ENCODE data around the gene MED14. TPM values are rescaled to one million over a fixed set of nuclear protein-coding genes. Genes with fewer than 3 reads are reported as not detected.

MED14 gene
- total and polyA plus RNA-seq, 2 of the 4 experiments (the other 2 are of a cell fraction), result 17.6 to 25.9 TPM

DNA sequence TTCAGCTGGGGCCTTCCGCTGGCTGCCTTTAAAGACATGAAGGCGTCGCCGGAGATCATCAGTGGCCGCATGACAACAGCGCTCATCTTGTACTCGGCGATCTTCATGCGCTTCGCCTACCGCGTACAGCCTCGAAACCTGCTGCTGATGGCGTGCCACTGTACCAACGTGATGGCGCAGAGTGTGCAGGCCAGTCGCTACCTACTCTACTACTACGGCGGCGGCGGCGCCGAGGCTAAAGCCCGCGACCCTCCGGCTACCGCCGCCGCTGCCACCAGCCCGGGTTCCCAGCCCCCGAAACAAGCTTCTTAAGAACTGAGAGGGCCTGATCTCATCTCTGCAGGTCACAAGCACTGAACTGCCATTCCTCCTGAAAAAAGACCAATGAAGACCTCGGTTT is 111.7 kb downstream of the MED14 start:
- Histone ChIP-seq H4K5ac (ENCODE audit: low read depth, low read length) (no peak overlapping the region), H3K79me1 (ENCODE audit: low read depth in 1 of 2, low read length in 2 of 2) (no peaks in the 10 kb centered on the region), H2AK9ac (replicated peaks; ENCODE audit: low read depth, low read length, poor library complexity) (no peak overlapping the region), H3K9ac (ENCODE audit: low read depth, low read length) (no peak overlapping the region), H4K91ac (ENCODE audit: insufficient read depth, low read depth, low read length) (no peak overlapping the region), H4K8ac (ENCODE audit: low read depth in 2 of 2, low read length in 2 of 2) (no peak overlapping the region), H3K14ac (replicated peaks; ENCODE audit: low read depth, low read length) (no peak overlapping the region), H2BK120ac (ENCODE audit: low read depth, low read length) (no peak overlapping the region), H3K9me3 (ENCODE audit: control insufficient read depth, insufficient read depth, low read length) (peaks cover 2% of the 10 kb centered on the region; the same call in 1 of the 2 replicates), H3K4me3 (ENCODE audit: insufficient read depth, low read depth, low read length) (no peak overlapping the region), H3K18ac (ENCODE audit: low read depth, low read length) (no peak overlapping the region), H2AK5ac (ENCODE audit: low read depth, low read length) (no peak overlapping the region), H2AFZ (replicated peaks; ENCODE audit: low read length, poor library complexity) (no peak overlapping the region), H3K56ac (ENCODE audit: extremely low read depth, insufficient read depth, low read length) (no peak overlapping the region), H2BK5ac (ENCODE audit: low read depth, low read length, poor library complexity, severe bottlenecking) (no peak overlapping the region), H2BK15ac (ENCODE audit: low read depth, low read length) (no peak overlapping the region), H3K4me2 (ENCODE audit: low read depth, low read length) (no peak overlapping the region), H3K23ac (ENCODE audit: low read depth, low read length) (no peak overlapping the region), H3K4me1 (ENCODE audit: control insufficient read depth, insufficient read depth, low read length) (peaks cover under 1% of the 10 kb centered on the region; the same call in 1 of the 2 replicates), H4K20me1 (ENCODE audit: insufficient read depth, low read length) (no peaks in the 10 kb centered on the region), H3K36me3 (ENCODE audit: control insufficient read depth, insufficient read depth, low read length) (peaks cover 6% of the 10 kb centered on the region; the same call in 1 of the 2 replicates), H3K27ac (ENCODE audit: insufficient read depth, low read length) (no peak overlapping the region), H2BK20ac (ENCODE audit: low read depth, low read length) (no peak overlapping the region), H3K27me3 (ENCODE audit: control insufficient read depth, insufficient read depth, low read length) (peaks cover 1% of the 10 kb centered on the region), H3K4ac (ENCODE audit: low read depth, low read length) (no peak overlapping the region), H3K9me1 (ENCODE audit: insufficient read depth, low read length) (no peaks in the 10 kb centered on the region)
- no TSS peak for BruUV-seq (replicated peaks)
- in situ Hi-C loops (cut with MboI; ENCODE audit: low sequenced_read_pairs) (no loop called here), dilution Hi-C loops (cut with HindIII; ENCODE audit: low sequenced_read_pairs, unreplicated experiment) (no loop called here), intact Hi-C loops (cut with micrococcal nuclease) (no loop called here)
- TF ChIP-seq MAFK (IDR thresholded peaks at IDR 0.05; ENCODE audit: low read depth, low read length) (no peak), SMC3 (IDR thresholded peaks at IDR 0.05; ENCODE audit: low read depth, low read length) (no peak), NFE2L2 (IDR thresholded peaks at IDR 0.05; ENCODE audit: low read depth, low read length) (no peak), BHLHE40 (IDR thresholded peaks at IDR 0.05; ENCODE audit: low read depth, low read length) (no peak), MXI1 (IDR thresholded peaks at IDR 0.05; ENCODE audit: borderline replicate concordance, low read depth, low read length) (no peak), MAZ (IDR thresholded peaks at IDR 0.05; ENCODE audit: borderline replicate concordance, low read depth, low read length) (no peak), CHD1 (IDR thresholded peaks at IDR 0.05; ENCODE audit: low read depth, low read length) (no peak), RAD21 (IDR thresholded peaks at IDR 0.05; ENCODE audit: low read length) (no peak), RFX5 (IDR thresholded peaks at IDR 0.05; ENCODE audit: low read depth, low read length) (no peak), CEBPB (IDR thresholded peaks at IDR 0.05; ENCODE audit: low read depth, low read length) (no peak), FOS (IDR thresholded peaks at IDR 0.05; ENCODE audit: low read depth, low read length) (no peak), RCOR1 (IDR thresholded peaks at IDR 0.05; ENCODE audit: insufficient replicate concordance, low read length) (no peak)
- TF ChIP-seq, protein P1, sequence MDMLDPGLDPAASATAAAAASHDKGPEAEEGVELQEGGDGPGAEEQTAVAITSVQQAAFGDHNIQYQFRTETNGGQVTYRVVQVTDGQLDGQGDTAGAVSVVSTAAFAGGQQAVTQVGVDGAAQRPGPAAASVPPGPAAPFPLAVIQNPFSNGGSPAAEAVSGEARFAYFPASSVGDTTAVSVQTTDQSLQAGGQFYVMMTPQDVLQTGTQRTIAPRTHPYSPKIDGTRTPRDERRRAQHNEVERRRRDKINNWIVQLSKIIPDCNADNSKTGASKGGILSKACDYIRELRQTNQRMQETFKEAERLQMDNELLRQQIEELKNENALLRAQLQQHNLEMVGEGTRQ (IDR thresholded peaks at IDR 0.05; ENCODE audit: low read depth, low read length), result no peak
- TF ChIP-seq, protein P2, sequence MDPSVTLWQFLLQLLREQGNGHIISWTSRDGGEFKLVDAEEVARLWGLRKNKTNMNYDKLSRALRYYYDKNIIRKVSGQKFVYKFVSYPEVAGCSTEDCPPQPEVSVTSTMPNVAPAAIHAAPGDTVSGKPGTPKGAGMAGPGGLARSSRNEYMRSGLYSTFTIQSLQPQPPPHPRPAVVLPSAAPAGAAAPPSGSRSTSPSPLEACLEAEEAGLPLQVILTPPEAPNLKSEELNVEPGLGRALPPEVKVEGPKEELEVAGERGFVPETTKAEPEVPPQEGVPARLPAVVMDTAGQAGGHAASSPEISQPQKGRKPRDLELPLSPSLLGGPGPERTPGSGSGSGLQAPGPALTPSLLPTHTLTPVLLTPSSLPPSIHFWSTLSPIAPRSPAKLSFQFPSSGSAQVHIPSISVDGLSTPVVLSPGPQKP (IDR thresholded peaks at IDR 0.05; ENCODE audit: borderline replicate concordance, low read depth, low read length), result no peak
- WGBS, 2 experiments (ENCODE audit: extremely low coverage in 2 of 2, insufficient read length in 1 of 2), result 91% methylated on average over 24 of the region's 32 CpGs; no CpG with 5 or more reads in 1 of the 2 experiments
- ChIA-PET CTCF (no interaction called here), POLR2A (ENCODE audit: unreplicated experiment) (no interaction called here)
- DNase-seq (no peak), ATAC-seq (ENCODE audit: low read depth) (no peak)

All from IMR-90 (cell line).